Tibial nerve (tissue), 3 donors: ENCODE measurements around the gene LCN9.

ENCODE experiments used
- POLR2A ChIP-seq, 2 donors: fragments of 450-650 bp; IDR thresholded peaks; one replicate each; pipeline ENCODE4 v1.6.1; 2017; ENCODE audit warnings: antibody characterized with exemption in 2 of 2, mild to moderate bottlenecking in 2 of 2, moderate library complexity in 2 of 2
- TF ChIP-seq, protein P1 (sequence below), 5 experiments: fragments of 200-600 bp in 3 of 5; fragments of 450-650 bp in 2 of 5; sonication (generic) in 3 of 5; IDR thresholded peaks; one replicate each; pipeline ENCODE4 v1.5.1; 2016 to 2019; ENCODE audit warnings: antibody characterized with exemption in 5 of 5, mild to moderate bottlenecking in 3 of 5, moderate library complexity in 2 of 5

DNA sequence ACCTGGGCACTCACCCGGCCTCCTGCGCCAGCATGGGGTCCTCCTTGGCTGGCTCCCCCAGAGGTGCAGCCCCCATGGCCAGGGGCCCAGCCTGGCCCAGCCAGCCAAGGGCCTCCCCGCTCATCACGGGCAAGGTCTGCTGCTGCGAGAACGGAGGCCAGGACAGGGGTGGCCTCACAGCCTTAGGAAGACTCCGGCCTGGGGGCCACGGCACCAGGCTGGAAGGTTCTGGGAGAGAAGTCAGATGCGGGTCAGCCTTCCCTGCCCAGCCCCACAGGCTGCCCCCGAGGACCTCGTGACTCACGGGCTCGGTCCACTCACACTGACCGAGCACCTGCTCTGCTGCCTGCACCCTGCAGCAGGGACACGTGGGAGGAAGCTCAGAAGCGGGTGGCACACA lies 31.9 kb downstream of the LCN9 start:
- TF ChIP-seq, protein P1, sequence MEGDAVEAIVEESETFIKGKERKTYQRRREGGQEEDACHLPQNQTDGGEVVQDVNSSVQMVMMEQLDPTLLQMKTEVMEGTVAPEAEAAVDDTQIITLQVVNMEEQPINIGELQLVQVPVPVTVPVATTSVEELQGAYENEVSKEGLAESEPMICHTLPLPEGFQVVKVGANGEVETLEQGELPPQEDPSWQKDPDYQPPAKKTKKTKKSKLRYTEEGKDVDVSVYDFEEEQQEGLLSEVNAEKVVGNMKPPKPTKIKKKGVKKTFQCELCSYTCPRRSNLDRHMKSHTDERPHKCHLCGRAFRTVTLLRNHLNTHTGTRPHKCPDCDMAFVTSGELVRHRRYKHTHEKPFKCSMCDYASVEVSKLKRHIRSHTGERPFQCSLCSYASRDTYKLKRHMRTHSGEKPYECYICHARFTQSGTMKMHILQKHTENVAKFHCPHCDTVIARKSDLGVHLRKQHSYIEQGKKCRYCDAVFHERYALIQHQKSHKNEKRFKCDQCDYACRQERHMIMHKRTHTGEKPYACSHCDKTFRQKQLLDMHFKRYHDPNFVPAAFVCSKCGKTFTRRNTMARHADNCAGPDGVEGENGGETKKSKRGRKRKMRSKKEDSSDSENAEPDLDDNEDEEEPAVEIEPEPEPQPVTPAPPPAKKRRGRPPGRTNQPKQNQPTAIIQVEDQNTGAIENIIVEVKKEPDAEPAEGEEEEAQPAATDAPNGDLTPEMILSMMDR (IDR thresholded peaks at IDR 0.05) = no peak
- TF ChIP-seq POLR2A (IDR thresholded peaks at IDR 0.05) = no peak
